ENCODE measurements around the gene LCE3C. TPM values are rescaled to one million over a fixed set of nuclear protein-coding genes. Genes with fewer than 3 reads are reported as not detected.
"Not testable (repeated sequence)": the region's sequence is repeated elsewhere in the genome, so short reads cannot be mapped to it uniquely, and the experiment has no call there.

LCE3C gene
- not detected in 2 replicates for total RNA-seq (2012; rRNA removed)

GRCh38 chr1:152599934-152600333 lies at the start of gene LCE3C:
Gene LCE3C (plus strand): TSS chr1:152600234. CDS start chr1:152600732, 498 bp downstream.
- no peak within 1 kb of the TSS for H3K4me2 ChIP-seq (ENCODE audit: low read length)
- no peak within 1 kb of the TSS for H3K9ac ChIP-seq (ENCODE audit: low read depth, low read length)
- no peaks in the 10 kb centered on the region for H3K27me3 ChIP-seq (ENCODE audit: control insufficient read depth, insufficient read depth, low read length)
- no peaks in the 10 kb centered on the region for H3K4me1 ChIP-seq (ENCODE audit: control insufficient read depth, insufficient read depth, low read length)
- H3K4me3 ChIP-seq (ENCODE audit: low read length), result no peak within 1 kb of the TSS
- no peaks in the 10 kb centered on the region for H3K9me3 ChIP-seq (replicated peaks; ENCODE audit: low read length)
- no peaks in the 10 kb centered on the region for H3K36me3 ChIP-seq (ENCODE audit: insufficient read depth, low read length)

- H3K4me3 ChIP-seq (ENCODE audit: low read length), result no peak overlapping the region
- no peaks in the 10 kb centered on the region for H3K4me1 ChIP-seq (ENCODE audit: control insufficient read depth, insufficient read depth, low read length)
- no peak overlapping the region for H3K9ac ChIP-seq (ENCODE audit: low read depth, low read length)
- no peaks in the 10 kb centered on the region for H3K27me3 ChIP-seq (ENCODE audit: control insufficient read depth, insufficient read depth, low read length)
- H3K36me3 ChIP-seq (ENCODE audit: insufficient read depth, low read length), result no peaks in the 10 kb centered on the region
- no peaks in the 10 kb centered on the region for H3K9me3 ChIP-seq (replicated peaks; ENCODE audit: low read length)
- H3K4me2 ChIP-seq (ENCODE audit: low read length), result no peak overlapping the region
Measured at GRCh38 chr1:152565115-152565514, 34.9 kb upstream of the LCE3C start.

GRCh38 chr1:152565535-152566215 lies 34.4 kb upstream of the LCE3C start:
- H3K4me3 ChIP-seq (ENCODE audit: low read length), result no peak overlapping the region
- H3K9me3 ChIP-seq (replicated peaks; ENCODE audit: low read length), result no peaks in the 10 kb centered on the region
- no peaks in the 10 kb centered on the region for H3K36me3 ChIP-seq (ENCODE audit: insufficient read depth, low read length)
- no peak overlapping the region for H3K4me2 ChIP-seq (ENCODE audit: low read length)
- H3K9ac ChIP-seq (ENCODE audit: low read depth, low read length), result no peak overlapping the region
- no peaks in the 10 kb centered on the region for H3K27me3 ChIP-seq (ENCODE audit: control insufficient read depth, insufficient read depth, low read length)
- no peaks in the 10 kb centered on the region for H3K4me1 ChIP-seq (ENCODE audit: control insufficient read depth, insufficient read depth, low read length)

GRCh38 chr1:152566681-152567080 lies 33.4 kb upstream of the LCE3C start, which contains the start of gene LCE3E:
Gene LCE3E (minus strand): TSS chr1:152566780. CDS start chr1:152566208, 572 bp downstream.
- H3K4me2 ChIP-seq (ENCODE audit: low read length), result no peak within 1 kb of the TSS
- H3K4me3 ChIP-seq (ENCODE audit: low read length), result no peak within 1 kb of the TSS
- no peak within 1 kb of the TSS for H3K9ac ChIP-seq (ENCODE audit: low read depth, low read length)
- no peaks in the 10 kb centered on the region for H3K27me3 ChIP-seq (ENCODE audit: control insufficient read depth, insufficient read depth, low read length)
- no peaks in the 10 kb centered on the region for H3K9me3 ChIP-seq (replicated peaks; ENCODE audit: low read length)
- H3K36me3 ChIP-seq (ENCODE audit: insufficient read depth, low read length), result no peaks in the 10 kb centered on the region
- H3K4me1 ChIP-seq (ENCODE audit: control insufficient read depth, insufficient read depth, low read length), result no peaks in the 10 kb centered on the region

- no peak overlapping the region for H3K9ac ChIP-seq (ENCODE audit: low read depth, low read length)
Measured at GRCh38 chr1:152577168-152577567, 22.9 kb upstream of the LCE3C start.

GRCh38 chr1:152579526-152579925 lies 20.5 kb upstream of the LCE3C start:
- H3K4me3 ChIP-seq (ENCODE audit: low read length); H3K9me3 ChIP-seq (replicated peaks; ENCODE audit: low read length); H3K27me3 ChIP-seq (ENCODE audit: control insufficient read depth, insufficient read depth, low read length): not testable (repeated sequence)

More at GRCh38 chr1:152577168-152577567, 22.9 kb upstream of the LCE3C start:
- H3K4me3 ChIP-seq (ENCODE audit: low read length), result no peak overlapping the region
- no peaks in the 10 kb centered on the region for H3K36me3 ChIP-seq (ENCODE audit: insufficient read depth, low read length)
- H3K27me3 ChIP-seq (ENCODE audit: control insufficient read depth, insufficient read depth, low read length), result no peaks in the 10 kb centered on the region
- peak overlapping the region; percentile 27 for H3K4me2 ChIP-seq (ENCODE audit: low read length)
- peaks cover 8% of the 10 kb centered on the region for H3K4me1 ChIP-seq (ENCODE audit: control insufficient read depth, insufficient read depth, low read length)
- no peaks in the 10 kb centered on the region for H3K9me3 ChIP-seq (replicated peaks; ENCODE audit: low read length)

GRCh38 chr1:152580433-152580832 lies 19.6 kb upstream of the LCE3C start, which contains the start of gene LCE3D:
Gene LCE3D (minus strand): TSS chr1:152580516. CDS start chr1:152579936, 580 bp downstream.
- Histone ChIP-seq H3K4me3 (ENCODE audit: low read length) (no peak within 1 kb of the TSS), H3K9me3 (replicated peaks; ENCODE audit: low read length) (no peaks in the 10 kb centered on the region), H3K36me3 (ENCODE audit: insufficient read depth, low read length) (no peaks in the 10 kb centered on the region), H3K4me2 (ENCODE audit: low read length) (no peak within 1 kb of the TSS), H3K9ac (ENCODE audit: low read depth, low read length) (no peak within 1 kb of the TSS), H3K27me3 (ENCODE audit: control insufficient read depth, insufficient read depth, low read length) (no peaks in the 10 kb centered on the region), H3K4me1 (ENCODE audit: control insufficient read depth, insufficient read depth, low read length) (peaks cover 8% of the 10 kb centered on the region)

More at GRCh38 chr1:152579526-152579925, 20.5 kb upstream of the LCE3C start:
- H3K9ac ChIP-seq (ENCODE audit: low read depth, low read length); H3K36me3 ChIP-seq (ENCODE audit: insufficient read depth, low read length); H3K4me1 ChIP-seq (ENCODE audit: control insufficient read depth, insufficient read depth, low read length); H3K4me2 ChIP-seq (ENCODE audit: low read length): not testable (repeated sequence)

- Histone ChIP-seq H3K9ac (ENCODE audit: low read depth, low read length) (no peak overlapping the region), H3K9me3 (replicated peaks; ENCODE audit: low read length) (no peaks in the 10 kb centered on the region), H3K4me1 (ENCODE audit: control insufficient read depth, insufficient read depth, low read length) (peaks cover under 1% of the 10 kb centered on the region), H3K36me3 (ENCODE audit: insufficient read depth, low read length) (no peaks in the 10 kb centered on the region), H3K4me2 (ENCODE audit: low read length) (no peak overlapping the region), H3K4me3 (ENCODE audit: low read length) (no peak overlapping the region), H3K27me3 (ENCODE audit: control insufficient read depth, insufficient read depth, low read length) (no peaks in the 10 kb centered on the region)
Measured at GRCh38 chr1:152582647-152583046, 17.4 kb upstream of the LCE3C start.

GRCh38 chr1:152585586-152585985 lies 14.4 kb upstream of the LCE3C start:
- Histone ChIP-seq H3K4me1 (ENCODE audit: control insufficient read depth, insufficient read depth, low read length) (no peaks in the 10 kb centered on the region), H3K4me2 (ENCODE audit: low read length) (no peak overlapping the region), H3K9me3 (replicated peaks; ENCODE audit: low read length) (no peaks in the 10 kb centered on the region), H3K27me3 (ENCODE audit: control insufficient read depth, insufficient read depth, low read length) (no peaks in the 10 kb centered on the region), H3K36me3 (ENCODE audit: insufficient read depth, low read length) (no peaks in the 10 kb centered on the region), H3K4me3 (ENCODE audit: low read length) (no peak overlapping the region), H3K9ac (ENCODE audit: low read depth, low read length) (no peak overlapping the region)

- no peaks in the 10 kb centered on the region for H3K27me3 ChIP-seq (ENCODE audit: control insufficient read depth, insufficient read depth, low read length)
- H3K4me1 ChIP-seq (ENCODE audit: control insufficient read depth, insufficient read depth, low read length), result no peaks in the 10 kb centered on the region
- no peak overlapping the region for H3K9ac ChIP-seq (ENCODE audit: low read depth, low read length)
- H3K4me2 ChIP-seq (ENCODE audit: low read length), result no peak overlapping the region
- no peaks in the 10 kb centered on the region for H3K9me3 ChIP-seq (replicated peaks; ENCODE audit: low read length)
- H3K36me3 ChIP-seq (ENCODE audit: insufficient read depth, low read length), result no peaks in the 10 kb centered on the region
- H3K4me3 ChIP-seq (ENCODE audit: low read length), result no peak overlapping the region
Measured at GRCh38 chr1:152596986-152597385, 3.0 kb upstream of the LCE3C start.

GRCh38 chr1:152613511-152613910 lies 13.5 kb downstream of the LCE3C start, which contains the start of gene LCE3B:
Gene LCE3B (plus strand): TSS chr1:152613811. CDS start chr1:152613811, 0 bp downstream.
- no peaks in the 10 kb centered on the region for H3K36me3 ChIP-seq (ENCODE audit: insufficient read depth, low read length)
- H3K4me1 ChIP-seq (ENCODE audit: control insufficient read depth, insufficient read depth, low read length), result no peaks in the 10 kb centered on the region
- H3K9me3 ChIP-seq (replicated peaks; ENCODE audit: low read length), result no peaks in the 10 kb centered on the region
- no peak within 1 kb of the TSS for H3K4me3 ChIP-seq (ENCODE audit: low read length)
- H3K9ac ChIP-seq (ENCODE audit: low read depth, low read length), result no peak within 1 kb of the TSS
- no peak within 1 kb of the TSS for H3K4me2 ChIP-seq (ENCODE audit: low read length)
- H3K27me3 ChIP-seq (ENCODE audit: control insufficient read depth, insufficient read depth, low read length), result no peaks in the 10 kb centered on the region

GRCh38 chr1:152621993-152622392 lies 22.0 kb downstream of the LCE3C start:
- peaks cover 10% of the 10 kb centered on the region for H3K4me1 ChIP-seq (ENCODE audit: control insufficient read depth, insufficient read depth, low read length)
- no peaks in the 10 kb centered on the region for H3K36me3 ChIP-seq (ENCODE audit: insufficient read depth, low read length)
- no peak overlapping the region for H3K4me2 ChIP-seq (ENCODE audit: low read length)
- H3K4me3 ChIP-seq (ENCODE audit: low read length), result no peak overlapping the region
- no peaks in the 10 kb centered on the region for H3K27me3 ChIP-seq (ENCODE audit: control insufficient read depth, insufficient read depth, low read length)
- H3K9ac ChIP-seq (ENCODE audit: low read depth, low read length), result no peak overlapping the region
- H3K9me3 ChIP-seq (replicated peaks; ENCODE audit: low read length), result peaks cover 9% of the 10 kb centered on the region
